Heart right ventricle (tissue), 16 donors: Measurements from ENCODE around the gene SCYL2. TPM values are rescaled to one million over a fixed set of nuclear protein-coding genes. Genes with fewer than 3 reads are reported as not detected.

Source experiments
- ATAC-seq, 8 donors: fragments of 200-7000 bp; cut with Tn5 transposase; one replicate each; pipeline ENCODE4 v1.9.1; 2020; ENCODE audit warnings: mild to moderate bottlenecking in 8 of 8, moderate library complexity in 8 of 8, moderate number of reproducible peaks in 1 of 8
- DNase-seq, 2 donors: peaks; one replicate each; pipeline ENCODE4 v3.0.0-alpha.2; 2020
- H3K27ac ChIP-seq, 10 donors: fragments of 200-600 bp; sonication (generic) in 2 of 10; one replicate each; pipeline versions ENCODE4 v1.5.0 to v1.8.0; 2020 to 2022; ENCODE audit warnings: mild to moderate bottlenecking in 3 of 10
- H3K27me3 ChIP-seq, 7 donors: fragments of 200-600 bp; one replicate each; pipeline ENCODE4 v1.8.0; 2021 to 2022; ENCODE audit warnings: mild to moderate bottlenecking in 2 of 7
- H3K36me3 ChIP-seq, 9 donors: fragments of 200-600 bp; sonication (generic) in 1 of 9; one replicate each; pipeline versions ENCODE4 v1.5.0 to v1.8.0; 2020 to 2022; ENCODE audit warnings: mild to moderate bottlenecking in 2 of 9
- H3K4me1 ChIP-seq, 9 donors: fragments of 200-600 bp; sonication (generic) in 1 of 9; one replicate each; pipeline versions ENCODE4 v1.5.0 to v1.8.0; 2020 to 2022; ENCODE audit warnings: mild to moderate bottlenecking in 4 of 9
- H3K4me3 ChIP-seq, 10 donors: fragments of 200-600 bp; sonication (generic) in 2 of 10; one replicate each; pipeline versions ENCODE4 v1.5.0 to v1.8.0; 2020 to 2022; ENCODE audit warnings: mild to moderate bottlenecking in 7 of 10, moderate library complexity in 2 of 10
- H3K9me3 ChIP-seq, 11 donors: fragments of 200-600 bp in 10 of 11; sonication (generic) in 2 of 11; one replicate each; pipeline versions ENCODE4 v1.5.0 to v1.8.0; 2013 to 2022; ENCODE audit warnings: mild to moderate bottlenecking in 2 of 11, control low read depth in 1 of 11, moderate library complexity in 1 of 11
- CTCF ChIP-seq, 9 donors: fragments of 200-600 bp; sonication (generic) in 2 of 9; IDR thresholded peaks; one replicate each; pipeline versions ENCODE4 v1.5.0 to v1.8.0; 2021 to 2022; ENCODE audit warnings: antibody characterized with exemption in 9 of 9, mild to moderate bottlenecking in 5 of 9, moderate library complexity in 1 of 9
- WGBS, 2 donors: extraction: QIAGEN DNeasy Blood & Tissue Kit; methylation state at CpG; one replicate each; pipeline ENCODE4 v1.1.7; 2013; ENCODE audit warnings: inconsistent platforms in 1 of 2; 5-methylcytosine and 5-hydroxymethylcytosine counted together
- intact Hi-C, 10 donors: fragments of 100-400 bp; cut with DNase I; formaldehyde crosslinking; loops; one replicate each; pipeline versions ENCODE4 v1.11.1 to v1.14.2; 2022
- polyA plus RNA-seq, 2 donors: library from polyadenylated mRNA; stranded (reverse); fragments of 200-250 nt; gene quantifications; one replicate each; pipeline ENCODE4 v1.2.3, GENCODE V29; 2013
- total RNA-seq, 10 donors: library from RNA; stranded (reverse); fragmentation: NEBNext Ultra II Directional in 3 of 10; extraction: Animal tissue kit (Norgen Biotek cat#: 25700) in 3 of 10; gene quantifications; one replicate each; pipeline versions ENCODE4 v1.2.1 to v1.2.4, GENCODE V29; 2021 to 2023
- donor health status: Arrhythmogenic right ventricular cardiomyopathy.
- donor health status: ischemic (EF 13 %, LVEDD 7.1; RV severe dilation, severe dysfunction).
- donor health status: healthy with polysubstance abuse.
- donor health status: DM: no; HTN: yes; CAD: no.
- donor health status: DM: no; HTN: no; CAD: no.
- donor health status: ischemic (EF 25% LVEDD 6.9; RV normal size, moderate dysfunction).
- donor health status: ischemic (EF 25% LVEDD 5.7; RV mildly dilated, moderate dysfunction).
- donor health status: healthy.
- donor health status: DM: yes; HTN: yes; CAD: no.
- donor health status: Ischemic cardiomyopathy.
- donor health status: ischemic (EF 35%, LVEDD 5.7; RV mildly dilated, moderate dysfunction).
- donor health status: nonischemic (EF 11% LVEDD 7.7; RV severe dilation, severe dysfunction).
- donor health status: DM: yes; HTN: yes; CAD: no.
- donor health status: PGD.
- donor health status: ischemic (EF 29% LVEDD 5.4; RV normal size, mild dysfunction).
- donor health status: nonischemic (EF 23%, LVEDD 6.1; RV moderate dilation, normal function).

The SCYL2 gene
- total and polyA plus RNA-seq, 12 donors, result 9.5 to 40.0 (median 32.1) TPM

DNA sequence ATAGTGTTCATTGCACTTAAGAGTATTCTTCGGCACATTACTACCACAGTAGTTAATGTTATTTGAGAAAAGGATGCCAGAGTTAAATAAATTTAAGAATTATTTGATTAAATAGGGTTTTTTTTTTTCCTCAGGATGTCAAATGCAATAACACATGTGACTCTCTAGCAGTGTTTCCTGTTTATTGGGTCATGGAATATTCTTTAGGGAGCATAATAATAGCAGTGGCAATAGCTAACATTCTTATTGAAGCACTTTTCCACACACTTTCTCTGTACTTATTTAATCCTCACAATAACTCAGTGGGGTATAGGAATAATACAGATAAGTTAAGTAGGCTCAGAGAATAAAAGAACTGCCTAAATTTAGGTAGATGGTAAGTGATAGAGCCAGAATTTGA, 44.3 kb downstream of the SCYL2 start:
- H3K9me3 ChIP-seq, result peaks cover 0 to 16% (median 0%) of the 10 kb centered on the region in 11 donors
- DNase-seq (no peak), ATAC-seq (peak in 3 of 8 donors; percentile 42 to 58 (median 57))
- H3K4me1 ChIP-seq, result peaks cover 0 to 19% (median 0%) of the 10 kb centered on the region in 9 donors
- no peak for TF ChIP-seq CTCF (IDR thresholded peaks at IDR 0.05)
- WGBS, 2 donors, result 70 to 80% methylated on average over 1 of the region's 1 CpG
- peaks cover 0 to 62% (median 13%) of the 10 kb centered on the region in 9 donors for H3K36me3 ChIP-seq
- H3K27ac ChIP-seq, result peak overlapping the region in 3 of 10 donors; percentile 42 to 56 (median 45)
- H3K27me3 ChIP-seq, result no peaks in the 10 kb centered on the region
- no peak overlapping the region for H3K4me3 ChIP-seq
- intact Hi-C loops, result loop anchor here in 1 of 10 donors (5.0 kb wide), 1 partner anchor 34 kb away; no protein-coding TSS in a partner anchor

DNA sequence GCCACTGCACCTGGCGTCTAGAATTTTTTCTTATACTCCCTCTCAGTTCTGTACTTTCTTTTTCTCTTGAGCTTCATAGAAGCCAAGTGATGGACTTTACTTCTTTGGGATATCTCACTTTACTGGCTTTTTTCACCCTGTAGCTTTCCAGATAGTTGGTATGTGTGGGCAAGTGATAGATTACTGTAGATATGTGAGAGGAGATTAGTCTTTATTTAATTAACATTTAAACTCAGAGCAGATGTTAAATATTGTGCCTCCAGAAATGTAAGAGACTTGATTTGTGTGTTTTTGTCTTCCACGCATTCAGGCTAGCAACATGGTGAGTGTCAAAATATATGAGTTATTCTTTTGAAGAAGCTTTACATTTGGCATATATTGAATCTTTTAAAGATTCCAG, 50.4 kb downstream of the SCYL2 start:
- WGBS, 2 donors, result 97 to 100% methylated on average over 2 of the region's 2 CpGs
- Histone ChIP-seq H3K9me3 (no peaks in the 10 kb centered on the region), H3K4me3 (no peak overlapping the region), H3K36me3 (peaks cover 0 to 92% (median 23%) of the 10 kb centered on the region in 9 donors), H3K4me1 (peaks cover 0 to 11% (median 0%) of the 10 kb centered on the region in 9 donors), H3K27me3 (no peaks in the 10 kb centered on the region), H3K27ac (no peak overlapping the region)
- no peak for DNase-seq
- no peak for ATAC-seq
- intact Hi-C loops, result no loop called here
- TF ChIP-seq CTCF (IDR thresholded peaks at IDR 0.05), result no peak

GRCh38 chr12:100324498-100324897, 57.5 kb downstream of the SCYL2 start:
- intact Hi-C loops, result no loop called here
- H3K27ac ChIP-seq, result no peak overlapping the region
- no peak for ATAC-seq
- no peak overlapping the region for H3K4me3 ChIP-seq
- TF ChIP-seq CTCF (IDR thresholded peaks at IDR 0.05), result no peak
- DNase-seq, result no peak
- no peaks in the 10 kb centered on the region for H3K9me3 ChIP-seq
- no peaks in the 10 kb centered on the region for H3K27me3 ChIP-seq
- peaks cover 0 to 9% (median 0%) of the 10 kb centered on the region in 9 donors for H3K4me1 ChIP-seq
- H3K36me3 ChIP-seq, result peaks cover 0 to 93% (median 14%) of the 10 kb centered on the region in 9 donors

DNA sequence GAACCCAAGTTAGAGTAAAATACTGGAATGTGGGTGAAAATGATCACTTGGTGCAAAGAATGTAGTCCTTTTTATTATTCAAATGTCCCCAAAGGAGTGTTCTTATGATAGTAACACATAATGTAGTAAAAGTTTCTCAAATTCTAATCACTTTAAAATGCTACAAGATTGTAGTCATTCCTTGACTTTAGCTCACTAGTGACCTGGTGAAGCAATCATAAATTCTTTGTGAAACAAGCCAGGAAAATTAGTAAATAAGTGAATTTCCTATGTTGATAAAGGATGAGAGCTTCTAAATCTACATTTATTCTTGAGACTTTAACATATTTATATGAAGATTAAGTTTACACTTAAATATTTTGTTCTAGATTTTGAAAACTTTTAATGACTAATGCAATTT, 59.2 kb downstream of the SCYL2 start:
- H3K4me3 ChIP-seq, result no peak overlapping the region
- TF ChIP-seq CTCF (IDR thresholded peaks at IDR 0.05), result no peak
- DNase-seq, result no peak
- H3K27ac ChIP-seq, result no peak overlapping the region
- no peaks in the 10 kb centered on the region for H3K27me3 ChIP-seq
- H3K4me1 ChIP-seq, result no peaks in the 10 kb centered on the region
- no peak for ATAC-seq
- no peaks in the 10 kb centered on the region for H3K9me3 ChIP-seq
- H3K36me3 ChIP-seq, result peaks cover 0 to 96% (median 18%) of the 10 kb centered on the region in 9 donors
- intact Hi-C loops, result no loop called here
